ENCODE measurements around the gene ATXN7L1.

ATXN7L1 gene

DNA sequence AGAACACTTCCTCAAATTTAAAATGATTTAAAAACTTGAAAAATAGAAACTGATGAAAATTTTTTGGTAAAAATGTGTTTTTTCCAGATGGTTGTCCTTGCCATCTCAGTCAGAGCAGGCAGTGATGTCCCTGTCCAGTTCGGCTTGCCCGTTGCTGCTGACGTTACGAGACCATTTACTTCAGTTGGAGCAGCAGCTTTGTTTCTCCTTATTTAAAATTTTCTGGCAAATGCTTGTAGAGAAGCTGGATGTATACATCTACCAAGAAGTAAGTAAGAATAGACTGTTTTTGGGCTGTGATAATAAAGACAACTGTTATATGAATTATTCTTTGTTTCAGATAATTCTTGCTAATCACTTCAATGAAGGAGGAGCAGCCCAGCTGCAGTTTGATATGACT, 311.2 kb downstream of the ATXN7L1 start:
- no peak for DNase-seq

DNA sequence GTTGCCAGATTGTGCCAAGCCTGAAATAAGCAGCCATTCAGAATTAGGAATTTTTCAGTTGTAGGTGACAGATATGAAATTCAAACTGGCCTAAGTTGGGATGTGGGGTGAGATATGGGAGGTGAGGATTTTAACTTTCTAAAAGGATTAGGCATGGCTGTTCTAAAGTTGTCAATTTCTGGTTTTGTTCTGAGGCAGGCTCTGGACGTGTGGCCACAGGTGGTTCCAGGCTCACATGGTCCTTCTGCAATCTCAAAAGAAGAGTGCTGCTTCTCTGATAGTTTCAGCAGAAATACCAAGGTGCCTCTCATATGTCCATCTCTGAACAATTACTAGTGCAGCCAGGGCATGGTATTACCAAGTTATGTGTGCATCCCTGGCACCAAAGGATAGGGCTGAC, 316.5 kb downstream of the ATXN7L1 start:
- no peak for DNase-seq
